COLO668 (cell line): ENCODE data around the gene TBX3.

Experiments
- DNase-seq: peaks from one replicate; lab custom pipeline; 2025; ENCODE audit not compliant: unreplicated experiment; lab: John Stamatoyannopoulos, UW

The TBX3 gene

GRCh38 chr12:114668886-114669288 lies 15.1 kb downstream of the TBX3 start:
- no peak for DNase-seq

GRCh38 chr12:114668151-114668885 lies 15.7 kb downstream of the TBX3 start:
- DNase-seq: peak; percentile 66

- DNase-seq: no peak
Observed at GRCh38 chr12:114667669-114668150, 16.3 kb downstream of the TBX3 start.

GRCh38 chr12:114666746-114667668 lies 17.0 kb downstream of the TBX3 start:
- no peak for DNase-seq

GRCh38 chr12:114665411-114666260 lies 18.3 kb downstream of the TBX3 start:
- no peak for DNase-seq

- no peak for DNase-seq
Observed at GRCh38 chr12:114664651-114665320, 19.2 kb downstream of the TBX3 start.

GRCh38 chr12:114662512-114663177 lies 21.3 kb downstream of the TBX3 start:
- DNase-seq: peak; percentile 71

- no peak for DNase-seq
Observed at GRCh38 chr12:114661245-114661644, 22.7 kb downstream of the TBX3 start.

- no peak for DNase-seq
Observed at GRCh38 chr12:114659084-114659483, 24.9 kb downstream of the TBX3 start.

- no peak for DNase-seq
Observed at GRCh38 chr12:114658002-114658441, 26.0 kb downstream of the TBX3 start.

- no peak for DNase-seq
Observed at GRCh38 chr12:114657597-114657920, 26.4 kb downstream of the TBX3 start.

GRCh38 chr12:114656906-114657596 lies 26.9 kb downstream of the TBX3 start:
- no peak for DNase-seq

- no peak for DNase-seq
Observed at GRCh38 chr12:114655934-114656749, 27.8 kb downstream of the TBX3 start.

- no peak for DNase-seq
Observed at GRCh38 chr12:114649585-114649984, 34.4 kb downstream of the TBX3 start.

- DNase-seq: no peak
Observed at GRCh38 chr12:114648711-114649110, 35.3 kb downstream of the TBX3 start.

- DNase-seq: no peak
Observed at GRCh38 chr12:114638790-114639435, 45.1 kb downstream of the TBX3 start.

GRCh38 chr12:114636723-114637480 lies 47.1 kb downstream of the TBX3 start:
- no peak for DNase-seq
